ENCODE data around the gene PLA2G4E.

The PLA2G4E gene

DNA sequence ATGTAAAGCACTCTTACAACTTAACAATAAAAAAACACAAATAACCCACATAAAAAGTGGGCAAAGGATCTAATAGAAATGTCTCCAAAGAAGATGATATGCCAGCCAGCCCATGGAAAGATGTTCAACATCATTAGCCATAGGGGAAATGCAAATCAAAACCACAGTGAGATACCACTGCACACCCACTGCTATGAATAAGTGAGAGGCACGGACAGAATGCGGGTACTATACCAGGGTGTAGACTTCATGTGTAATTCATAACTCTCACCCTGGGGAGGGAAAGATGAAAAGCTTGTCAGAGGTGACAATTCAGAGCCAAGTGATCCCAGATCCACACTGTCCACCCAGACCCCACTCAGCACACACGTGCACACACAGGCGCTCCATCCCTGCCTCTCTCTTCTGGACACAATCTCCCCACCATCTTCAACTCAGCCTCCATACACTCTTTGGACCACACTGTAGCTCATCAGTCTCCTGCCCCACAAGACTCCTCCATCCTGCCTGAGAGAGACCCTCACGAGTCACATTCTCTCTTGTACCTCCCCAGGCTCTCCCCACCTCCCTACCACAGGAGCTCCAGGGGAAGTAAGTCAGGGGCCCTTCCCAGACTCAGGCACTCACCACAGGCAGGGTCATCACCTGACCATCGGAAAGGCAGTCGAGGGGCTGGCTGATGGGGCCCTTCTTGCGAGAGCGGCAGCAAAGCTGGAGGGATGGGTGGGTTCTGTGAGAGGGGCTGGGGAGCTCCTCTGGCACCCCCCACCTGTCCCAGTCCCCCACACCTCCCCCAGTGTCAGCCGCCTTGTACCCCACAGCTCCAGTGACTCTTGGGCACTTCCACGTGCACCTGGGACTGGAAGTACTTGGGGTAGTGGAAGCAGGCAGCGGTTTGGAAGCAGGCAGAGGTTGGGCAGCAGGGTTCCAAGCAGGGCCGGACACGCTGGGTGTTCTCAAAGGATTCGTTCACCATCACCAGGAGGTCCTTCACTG, 21.3 kb downstream of the PLA2G4E start:
- no peak overlapping the region for H3K4me3 ChIP-seq (ENCODE audit: low read depth, low read length)
- TF ChIP-seq, protein P1, sequence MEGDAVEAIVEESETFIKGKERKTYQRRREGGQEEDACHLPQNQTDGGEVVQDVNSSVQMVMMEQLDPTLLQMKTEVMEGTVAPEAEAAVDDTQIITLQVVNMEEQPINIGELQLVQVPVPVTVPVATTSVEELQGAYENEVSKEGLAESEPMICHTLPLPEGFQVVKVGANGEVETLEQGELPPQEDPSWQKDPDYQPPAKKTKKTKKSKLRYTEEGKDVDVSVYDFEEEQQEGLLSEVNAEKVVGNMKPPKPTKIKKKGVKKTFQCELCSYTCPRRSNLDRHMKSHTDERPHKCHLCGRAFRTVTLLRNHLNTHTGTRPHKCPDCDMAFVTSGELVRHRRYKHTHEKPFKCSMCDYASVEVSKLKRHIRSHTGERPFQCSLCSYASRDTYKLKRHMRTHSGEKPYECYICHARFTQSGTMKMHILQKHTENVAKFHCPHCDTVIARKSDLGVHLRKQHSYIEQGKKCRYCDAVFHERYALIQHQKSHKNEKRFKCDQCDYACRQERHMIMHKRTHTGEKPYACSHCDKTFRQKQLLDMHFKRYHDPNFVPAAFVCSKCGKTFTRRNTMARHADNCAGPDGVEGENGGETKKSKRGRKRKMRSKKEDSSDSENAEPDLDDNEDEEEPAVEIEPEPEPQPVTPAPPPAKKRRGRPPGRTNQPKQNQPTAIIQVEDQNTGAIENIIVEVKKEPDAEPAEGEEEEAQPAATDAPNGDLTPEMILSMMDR (IDR thresholded peaks at IDR 0.05; ENCODE audit: insufficient read depth, low read depth, low read length, missing control alignments), result no peak
- DNase-seq (ENCODE audit: low read depth), result no peak

DNA sequence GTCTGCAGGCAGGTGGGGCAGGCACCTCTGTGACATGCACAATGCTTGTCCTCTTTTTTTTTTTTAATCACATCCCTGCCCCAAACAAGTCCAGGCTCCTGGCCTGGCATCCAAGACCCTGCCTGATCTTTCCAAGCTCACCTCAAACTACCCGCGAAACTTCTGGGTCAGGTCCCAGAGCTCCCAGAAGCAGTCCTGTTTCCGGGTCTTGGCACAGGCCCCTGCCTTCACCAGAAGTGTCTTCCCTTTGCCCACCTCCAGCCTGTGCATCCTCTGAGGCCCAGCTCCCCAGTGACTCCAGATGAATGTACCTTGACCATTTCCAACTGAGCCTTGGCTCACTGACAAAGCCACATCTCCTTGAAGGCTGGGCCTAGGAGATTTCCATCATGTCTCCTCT, 23.0 kb downstream of the PLA2G4E start:
- no peak overlapping the region for H3K4me3 ChIP-seq (ENCODE audit: low read depth, low read length)
- TF ChIP-seq, protein P1 (IDR thresholded peaks at IDR 0.05; ENCODE audit: insufficient read depth, low read depth, low read length, missing control alignments), result no peak
- no peak for DNase-seq (ENCODE audit: low read depth)

DNA sequence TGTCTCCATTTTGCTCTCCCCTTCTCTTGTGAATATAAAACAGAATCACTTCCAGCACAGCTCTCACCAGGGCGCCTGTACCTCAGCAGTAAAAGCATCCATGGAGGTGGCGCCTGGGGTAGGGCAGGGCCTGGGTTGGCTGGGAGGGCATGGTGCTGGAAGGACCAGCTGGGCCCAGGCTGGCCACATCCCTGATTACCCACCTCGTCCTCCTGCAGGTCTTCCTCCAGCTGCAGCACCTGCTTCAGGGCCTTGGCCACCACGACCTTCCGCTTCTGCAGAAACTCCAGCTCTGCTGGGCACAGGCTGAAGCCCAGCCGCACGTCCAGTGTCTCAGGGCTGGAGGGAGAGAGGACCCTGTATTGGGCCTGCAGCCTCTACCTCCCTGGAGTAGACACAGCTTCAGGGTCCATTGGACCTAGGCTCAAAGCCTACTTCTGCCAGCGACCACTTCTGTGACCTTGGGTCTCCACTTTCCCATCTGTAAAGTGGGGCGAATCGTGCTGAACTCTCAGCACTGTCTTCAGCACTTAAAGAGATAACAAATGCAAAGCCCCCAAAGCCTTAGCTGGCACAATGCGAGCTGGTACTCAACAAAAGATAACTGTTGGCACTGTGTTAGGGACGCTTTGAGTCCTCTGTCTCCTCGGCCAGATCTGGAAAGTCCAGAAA, 23.8 kb downstream of the PLA2G4E start:
- TF ChIP-seq, protein P1 (IDR thresholded peaks at IDR 0.05; ENCODE audit: insufficient read depth, low read depth, low read length, missing control alignments), result no peak
- H3K4me3 ChIP-seq (ENCODE audit: low read depth, low read length), result no peak overlapping the region
- no peak for DNase-seq (ENCODE audit: low read depth)

DNA sequence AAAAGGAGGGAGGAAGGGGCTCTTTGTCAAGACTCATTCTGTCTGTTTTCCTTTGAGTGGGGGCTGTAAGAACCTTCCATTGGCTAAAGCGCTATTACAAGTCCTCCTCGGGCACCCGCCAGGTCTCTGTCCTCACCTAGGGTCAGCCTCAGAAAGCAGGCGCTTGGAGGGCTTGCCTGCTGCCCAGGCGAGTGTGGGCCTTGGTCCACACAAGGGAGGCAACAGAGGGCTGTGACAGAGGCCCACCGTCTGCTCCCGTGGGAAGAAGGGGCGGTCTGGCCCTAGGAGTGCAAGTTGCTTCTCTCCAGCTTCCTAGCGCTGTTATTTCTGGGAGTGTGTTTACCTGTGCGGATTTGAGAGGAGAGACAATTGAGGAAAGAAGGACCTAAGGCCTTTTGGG, 24.5 kb downstream of the PLA2G4E start:
- H3K4me3 ChIP-seq (ENCODE audit: low read depth, low read length), result no peak overlapping the region
- TF ChIP-seq, protein P1 (IDR thresholded peaks at IDR 0.05; ENCODE audit: insufficient read depth, low read depth, low read length, missing control alignments), result no peak
- DNase-seq (ENCODE audit: low read depth), result no peak

DNA sequence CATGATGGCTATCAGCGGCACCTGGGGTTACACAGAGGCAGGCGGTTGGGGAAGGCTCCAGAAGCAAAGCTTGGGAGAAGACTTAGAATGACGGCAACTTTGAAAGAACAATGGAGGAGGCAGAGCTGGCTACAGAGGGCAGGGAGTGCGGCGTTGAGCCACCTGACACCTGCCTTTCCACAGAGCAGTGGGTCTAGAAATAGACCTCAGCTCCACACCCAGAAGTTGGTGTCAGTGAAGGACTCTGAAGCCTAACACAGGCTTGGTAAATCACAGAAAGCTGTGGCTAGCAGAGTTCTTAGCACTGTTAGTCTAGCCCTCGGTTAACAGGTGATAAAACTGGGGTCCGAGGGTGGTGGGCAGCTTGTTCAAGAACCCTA, 25.4 kb downstream of the PLA2G4E start:
- TF ChIP-seq, protein P1 (IDR thresholded peaks at IDR 0.05; ENCODE audit: insufficient read depth, low read depth, low read length, missing control alignments), result no peak
- DNase-seq (ENCODE audit: low read depth), result no peak
- no peak overlapping the region for H3K4me3 ChIP-seq (ENCODE audit: low read depth, low read length)

DNA sequence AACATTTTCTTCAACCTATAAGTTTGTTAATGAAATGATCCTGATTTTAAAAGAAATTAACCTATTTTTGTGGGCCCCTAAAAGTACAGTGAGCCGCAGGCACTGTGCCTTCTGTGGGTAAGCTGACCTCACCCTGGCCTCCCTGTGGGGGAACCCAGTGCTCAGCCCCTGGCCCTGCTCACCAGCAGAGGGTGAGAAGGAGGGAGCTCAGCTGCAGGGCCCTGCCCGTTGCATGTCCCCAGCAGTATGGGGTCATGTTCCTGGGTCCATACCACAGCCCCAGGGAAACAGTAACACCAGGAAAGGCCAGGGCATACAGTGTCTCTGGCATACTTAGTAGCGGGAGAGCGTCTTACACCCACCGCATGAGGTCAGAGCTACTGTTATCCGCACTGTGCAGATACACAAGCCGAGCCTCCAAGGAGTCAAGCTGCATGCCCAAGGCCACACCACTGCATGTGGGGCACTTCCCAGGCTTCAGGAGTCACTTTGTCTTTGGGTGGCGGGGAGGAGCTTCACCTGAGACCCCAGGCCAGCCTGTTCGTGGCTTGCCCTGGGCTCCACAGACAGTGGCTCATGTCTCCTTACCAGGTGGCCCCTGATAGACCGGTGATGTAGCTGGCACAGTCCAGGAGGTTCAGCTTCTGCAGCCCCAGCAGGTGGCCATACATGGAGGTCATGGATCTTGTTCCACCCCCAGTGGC, 25.9 kb downstream of the PLA2G4E start:
- TF ChIP-seq, protein P1 (IDR thresholded peaks at IDR 0.05; ENCODE audit: insufficient read depth, low read depth, low read length, missing control alignments), result no peak
- DNase-seq (ENCODE audit: low read depth), result no peak
- no peak overlapping the region for H3K4me3 ChIP-seq (ENCODE audit: low read depth, low read length)
